Measurements from ENCODE around the gene COPG1.
"Not testable (repeated sequence)": the region's sequence is repeated elsewhere in the genome, so short reads cannot be mapped to it uniquely, and the experiment has no call there.

Gene COPG1

GRCh38 chr3:129249284-129250065 is at the start of gene COPG1:
TSS of gene COPG1 (plus strand) at chr3:129249606. CDS start at chr3:129249710, 104 bp downstream.
- peak; percentile 91 for DNase-seq

GRCh38 chr3:129204473-129204872 is 44.9 kb upstream of the COPG1 start:
- DNase-seq = no peak

- DNase-seq = no peak
Measured at GRCh38 chr3:129205109-129205832, 44.1 kb upstream of the COPG1 start.

- no peak for DNase-seq
Measured at GRCh38 chr3:129207479-129207878, 41.9 kb upstream of the COPG1 start.

GRCh38 chr3:129211345-129211744 is 38.1 kb upstream of the COPG1 start:
- DNase-seq = no peak

- peak; percentile 67 for DNase-seq
Measured at GRCh38 chr3:129211772-129212171, 37.6 kb upstream of the COPG1 start.

GRCh38 chr3:129213238-129213637 is 36.2 kb upstream of the COPG1 start:
- no peak for DNase-seq

GRCh38 chr3:129218742-129219141 is 30.7 kb upstream of the COPG1 start:
- DNase-seq = no peak

- not testable (repeated sequence) for DNase-seq
Measured at GRCh38 chr3:129224387-129224786, 25.0 kb upstream of the COPG1 start.

- peak; percentile 50 for DNase-seq
Measured at GRCh38 chr3:129224984-129225393, 24.4 kb upstream of the COPG1 start.

- no peak for DNase-seq
Measured at GRCh38 chr3:129226374-129226773, 23.0 kb upstream of the COPG1 start.

GRCh38 chr3:129228891-129229585 is 20.4 kb upstream of the COPG1 start:
- DNase-seq = no peak

GRCh38 chr3:129230311-129231019 is 18.9 kb upstream of the COPG1 start:
- DNase-seq = no peak

- peak; percentile 96 for DNase-seq
Measured at GRCh38 chr3:129231331-129232119, 17.9 kb upstream of the COPG1 start.

- DNase-seq = no peak
Measured at GRCh38 chr3:129233538-129233937, 15.9 kb upstream of the COPG1 start.

- DNase-seq = no peak
Measured at GRCh38 chr3:129234441-129234840, 15.0 kb upstream of the COPG1 start.

GRCh38 chr3:129235344-129235917 is 14.0 kb upstream of the COPG1 start:
- DNase-seq = no peak

GRCh38 chr3:129238945-129239705 is 10.3 kb upstream of the COPG1 start:
- DNase-seq = no peak

GRCh38 chr3:129239991-129240390 is 9.4 kb upstream of the COPG1 start:
- DNase-seq = no peak

- peak; percentile 37 for DNase-seq
Measured at GRCh38 chr3:129240436-129240835, 9.0 kb upstream of the COPG1 start.

- no peak for DNase-seq
Measured at GRCh38 chr3:129245141-129245540, 4.3 kb upstream of the COPG1 start.

All from NCI-H146 (cell line).